ENCODE measurements around the gene COX8A. TPM values are rescaled to one million over a fixed set of nuclear protein-coding genes. Genes with fewer than 3 reads are reported as not detected.

The COX8A gene
- total RNA-seq, 1 experiment from 2014 or later: 615 TPM

GRCh38 chr11:63931876-63932275, 42.5 kb upstream of the COX8A start:
- ChIA-PET CTCF (no interaction called here), POLR2A (ENCODE audit: low non-redundant PET) (no interaction called here)
- DNase-seq (ENCODE audit: low spot score): no peak
- Histone ChIP-seq H3K4me1 (ENCODE audit: insufficient read depth, low read length, poor library complexity, severe bottlenecking) (no peaks in the 10 kb centered on the region), H3K27ac (ENCODE audit: low read depth, low read length, poor library complexity, severe bottlenecking) (no peak overlapping the region), H3K9me3 (ENCODE audit: low read depth, low read length, poor library complexity, severe bottlenecking) (no peaks in the 10 kb centered on the region), H3K27me3 (replicated peaks; ENCODE audit: insufficient read depth, low read depth, low read length, poor library complexity) (no peaks in the 10 kb centered on the region), H3K4me3 (ENCODE audit: low read depth, low read length, poor library complexity, severe bottlenecking) (no peak overlapping the region), H3K36me3 (ENCODE audit: insufficient read depth, low read length, poor library complexity, severe bottlenecking) (no peaks in the 10 kb centered on the region)
- intact Hi-C loops (cut with micrococcal nuclease; ENCODE audit: unreplicated experiment): no loop called here
- TF ChIP-seq EZH2 (IDR thresholded peaks at IDR 0.05; ENCODE audit: borderline replicate concordance, low read depth, low read length, poor library complexity, severe bottlenecking): no peak
- TF ChIP-seq CTCF (conservative IDR thresholded peaks at IDR 0.05; ENCODE audit: low read depth, low read length): no peak
- no TSS peak for BruUV-seq (replicated peaks)

GRCh38 chr11:63933459-63933858, 41.0 kb upstream of the COX8A start:
- Histone ChIP-seq H3K4me1 (ENCODE audit: insufficient read depth, low read length, poor library complexity, severe bottlenecking) (no peaks in the 10 kb centered on the region), H3K27me3 (replicated peaks; ENCODE audit: insufficient read depth, low read depth, low read length, poor library complexity) (no peaks in the 10 kb centered on the region), H3K9me3 (ENCODE audit: low read depth, low read length, poor library complexity, severe bottlenecking) (no peaks in the 10 kb centered on the region), H3K27ac (ENCODE audit: low read depth, low read length, poor library complexity, severe bottlenecking) (no peak overlapping the region), H3K36me3 (ENCODE audit: insufficient read depth, low read length, poor library complexity, severe bottlenecking) (no peaks in the 10 kb centered on the region), H3K4me3 (ENCODE audit: low read depth, low read length, poor library complexity, severe bottlenecking) (no peak overlapping the region)
- CTCF ChIA-PET: no interaction called here
- no peak for DNase-seq (ENCODE audit: low spot score)
- POLR2A ChIA-PET (ENCODE audit: low non-redundant PET): no interaction called here
- no TSS peak for BruUV-seq (replicated peaks)
- TF ChIP-seq CTCF (conservative IDR thresholded peaks at IDR 0.05; ENCODE audit: low read depth, low read length) (no peak), EZH2 (IDR thresholded peaks at IDR 0.05; ENCODE audit: borderline replicate concordance, low read depth, low read length, poor library complexity, severe bottlenecking) (no peak)
- intact Hi-C loops (cut with micrococcal nuclease; ENCODE audit: unreplicated experiment): no loop called here

GRCh38 chr11:63937713-63938478, 36.5 kb upstream of the COX8A start:
- no peak for DNase-seq (ENCODE audit: low spot score)
- no peaks in the 10 kb centered on the region for H3K9me3 ChIP-seq (ENCODE audit: low read depth, low read length, poor library complexity, severe bottlenecking)
- ChIA-PET CTCF (no interaction called here), POLR2A (ENCODE audit: low non-redundant PET) (interaction anchor here (0.6 kb wide), 1 partner anchor 1096 kb away, joined by 3 read pairs; no protein-coding TSS in a partner anchor)
- H3K36me3 ChIP-seq (ENCODE audit: insufficient read depth, low read length, poor library complexity, severe bottlenecking): no peaks in the 10 kb centered on the region
- peak overlapping the region; percentile 97 for H3K4me3 ChIP-seq (ENCODE audit: low read depth, low read length, poor library complexity, severe bottlenecking)
- intact Hi-C loops (cut with micrococcal nuclease; ENCODE audit: unreplicated experiment): no loop called here
- no TSS peak for BruUV-seq (replicated peaks)
- peaks cover 7% of the 10 kb centered on the region for H3K4me1 ChIP-seq (ENCODE audit: insufficient read depth, low read length, poor library complexity, severe bottlenecking)
- H3K27me3 ChIP-seq (replicated peaks; ENCODE audit: insufficient read depth, low read depth, low read length, poor library complexity): no peaks in the 10 kb centered on the region
- H3K27ac ChIP-seq (ENCODE audit: low read depth, low read length, poor library complexity, severe bottlenecking): peak overlapping the region; percentile 11
- TF ChIP-seq EZH2 (IDR thresholded peaks at IDR 0.05; ENCODE audit: borderline replicate concordance, low read depth, low read length, poor library complexity, severe bottlenecking) (no peak), CTCF (conservative IDR thresholded peaks at IDR 0.05; ENCODE audit: low read depth, low read length) (no peak)
